Gastroesophageal sphincter (tissue), 3 donors: Measurements from ENCODE around the gene MED16.

Experiments
- CTCF ChIP-seq, 4 experiments: fragments of 200-600 bp in 2 of 4; fragments of 450-650 bp in 2 of 4; sonication (generic) in 1 of 4; IDR thresholded peaks; one replicate each; pipeline ENCODE4 v1.5.1; 2017 to 2019; ENCODE audit warnings: antibody characterized with exemption in 4 of 4, mild to moderate bottlenecking in 2 of 4, moderate library complexity in 2 of 4
- POLR2A ChIP-seq, 2 donors: fragments of 450-650 bp; IDR thresholded peaks; one replicate each; pipeline ENCODE4 v1.6.1; 2017; ENCODE audit warnings: antibody characterized with exemption in 2 of 2, mild to moderate bottlenecking in 2 of 2, moderate library complexity in 1 of 2

- TF ChIP-seq CTCF (IDR thresholded peaks at IDR 0.05) (peak in 1 of 4 experiments; percentile 17), POLR2A (IDR thresholded peaks at IDR 0.05) (peak; percentile 30 to 39)
Measured at GRCh38 chr19:892894-893689, at the start of gene MED16, which contains the start of gene RNU6-9.
